HEK293 (cell line): Measurements from ENCODE around the gene TMA16.

Source experiments
- CTCF ChIA-PET: fragments of 350-600 bp; formaldehyde crosslinking; extraction: SDS; loops from one replicate; lab custom pipeline; 2021; ENCODE audit warnings: antibody characterized with exemption; lab: Yijun Ruan, JAX
- POLR2A ChIA-PET: fragments of 300-600 bp; formaldehyde crosslinking; extraction: SDS; loops from one replicate; lab custom pipeline; 2020; ENCODE audit warnings: antibody characterized with exemption, inconsistent platforms; lab: Yijun Ruan, JAX
- H3K27ac ChIP-seq: fragments of 200-500 bp; sonication (Bioruptor generic); 2 replicates; pipeline ENCODE4 v1.5.1; 2014; ENCODE audit warnings: low read depth, low read length, control low read depth, inconsistent platforms; ENCODE audit errors: extremely low read depth
- H3K36me3 ChIP-seq, 2 experiments: fragments of 200-500 bp in 1 of 2; sonication (Bioruptor generic) in 1 of 2; 1 replicate in 1 of 2; 2 replicates in 1 of 2; pipeline ENCODE4 v1.5.1; 2014 to 2017; ENCODE audit warnings: inconsistent platforms in 2 of 2, low read length in 2 of 2; ENCODE audit not compliant: control insufficient read depth in 2 of 2, insufficient read depth in 1 of 2
- H3K4me1 ChIP-seq: fragments of 200-500 bp; sonication (Bioruptor generic); 2 replicates; pipeline ENCODE4 v1.5.1; 2014; ENCODE audit warnings: mild to moderate bottlenecking, low read length, inconsistent platforms; ENCODE audit not compliant: control insufficient read depth, insufficient read depth
- H3K4me3 ChIP-seq: 2 replicates; pipeline ENCODE4 v1.5.1; 2011; ENCODE audit warnings: low read depth, mild to moderate bottlenecking, control low read depth, low read length, moderate library complexity
- H3K9me3 ChIP-seq: fragments of 200-500 bp; sonication (Bioruptor generic); 2 replicates; pipeline ENCODE4 v1.5.1; 2014; ENCODE audit warnings: low read depth, low read length, inconsistent platforms; ENCODE audit not compliant: control insufficient read depth, insufficient read depth
- REPIN1 ChIP-seq: fragments of 450-650 bp; formaldehyde crosslinking; IDR thresholded peaks from 2 replicates; pipeline ENCODE4 v1.5.1; 2017; ENCODE audit warnings: missing biosample characterization, missing genetic modification characterization, low read depth
- SP2 ChIP-seq: fragments of 450-650 bp; formaldehyde crosslinking; IDR thresholded peaks from 2 replicates; pipeline ENCODE4 v1.5.1; 2016; ENCODE audit warnings: missing biosample characterization, missing genetic modification characterization
- YY1 ChIP-seq: fragments of 450-650 bp; formaldehyde crosslinking; IDR thresholded peaks from 2 replicates; pipeline ENCODE4 v1.5.1; 2018; ENCODE audit warnings: missing biosample characterization, missing genetic modification characterization
- ZBTB20 ChIP-seq: fragments of 450-650 bp; formaldehyde crosslinking; IDR thresholded peaks from 2 replicates; pipeline ENCODE4 v1.5.1; 2016; ENCODE audit warnings: missing biosample characterization, missing genetic modification characterization
- ZFHX2 ChIP-seq: fragments of 450-650 bp; formaldehyde crosslinking; conservative IDR thresholded peaks from 2 replicates; pipeline ENCODE4 v1.5.1; 2016; ENCODE audit warnings: missing biosample characterization, missing genetic modification characterization
- ZFP3 ChIP-seq: fragments of 450-650 bp; formaldehyde crosslinking; IDR thresholded peaks from 2 replicates; pipeline ENCODE4 v1.5.1; 2016; ENCODE audit warnings: low read depth, missing biosample characterization, missing genetic modification characterization
- ZFP69B ChIP-seq: fragments of 450-650 bp; formaldehyde crosslinking; IDR thresholded peaks from 2 replicates; pipeline ENCODE4 v1.5.1; 2016; ENCODE audit warnings: missing biosample characterization, missing genetic modification characterization
- ZNF10 ChIP-seq: fragments of 450-650 bp; formaldehyde crosslinking; IDR thresholded peaks from 2 replicates; pipeline ENCODE4 v1.5.1; 2017; ENCODE audit warnings: missing biosample characterization, missing genetic modification characterization
- ZNF133 ChIP-seq: fragments of 450-650 bp; formaldehyde crosslinking; IDR thresholded peaks from 2 replicates; pipeline ENCODE4 v1.5.1; 2016; ENCODE audit warnings: missing biosample characterization, missing genetic modification characterization
- ZNF155 ChIP-seq: fragments of 450-650 bp; formaldehyde crosslinking; IDR thresholded peaks from 2 replicates; pipeline ENCODE4 v1.5.1; 2016; ENCODE audit warnings: missing biosample characterization, missing genetic modification characterization
- ZNF184 ChIP-seq: fragments of 450-650 bp; IDR thresholded peaks from 2 replicates; pipeline ENCODE4 v1.5.1; 2018; ENCODE audit warnings: missing biosample characterization, mild to moderate bottlenecking, missing genetic modification characterization
- ZNF221 ChIP-seq: fragments of 450-650 bp; formaldehyde crosslinking; IDR thresholded peaks from 2 replicates; pipeline ENCODE4 v1.5.1; 2017; ENCODE audit warnings: missing biosample characterization, missing genetic modification characterization, borderline replicate concordance
- ZNF248 ChIP-seq: fragments of 450-650 bp; formaldehyde crosslinking; IDR thresholded peaks from 2 replicates; pipeline ENCODE4 v1.5.1; 2017; ENCODE audit warnings: missing biosample characterization, missing genetic modification characterization
- ZNF274 ChIP-seq, 2 experiments: fragments of 200-500 bp in 1 of 2; fragments of 450-650 bp in 1 of 2; sonication (Bioruptor generic) in 1 of 2; formaldehyde crosslinking in 1 of 2; IDR thresholded peaks; 2 replicates each; pipeline versions ENCODE4 v1.5.1 to v1.6.1; 2014 to 2016; ENCODE audit warnings: borderline replicate concordance in 1 of 2, inconsistent platforms in 1 of 2, low read length in 1 of 2, missing biosample characterization in 1 of 2, missing genetic modification characterization in 1 of 2
- ZNF433 ChIP-seq: fragments of 450-650 bp; formaldehyde crosslinking; IDR thresholded peaks from 2 replicates; pipeline ENCODE4 v1.5.1; 2016; ENCODE audit warnings: missing biosample characterization, missing genetic modification characterization, low read depth
- ZNF529 ChIP-seq: fragments of 450-650 bp; formaldehyde crosslinking; IDR thresholded peaks from 2 replicates; pipeline ENCODE4 v1.5.1; 2017; ENCODE audit warnings: missing genetic modification characterization, missing biosample characterization; ENCODE audit not compliant: insufficient replicate concordance
- ZNF555 ChIP-seq: fragments of 450-650 bp; formaldehyde crosslinking; conservative IDR thresholded peaks from 2 replicates; pipeline ENCODE4 v1.5.1; 2017; ENCODE audit warnings: missing biosample characterization, mild to moderate bottlenecking, missing genetic modification characterization, inconsistent platforms
- ZNF600 ChIP-seq: fragments of 450-650 bp; formaldehyde crosslinking; IDR thresholded peaks from 2 replicates; pipeline ENCODE4 v1.5.1; 2016; ENCODE audit warnings: missing biosample characterization, missing genetic modification characterization
- ZNF624 ChIP-seq: fragments of 450-650 bp; formaldehyde crosslinking; IDR thresholded peaks from 2 replicates; pipeline ENCODE4 v1.5.1; 2017; ENCODE audit warnings: missing biosample characterization, missing genetic modification characterization
- ZNF654 ChIP-seq: fragments of 450-650 bp; formaldehyde crosslinking; IDR thresholded peaks from 2 replicates; pipeline ENCODE4 v1.5.1; 2016; ENCODE audit warnings: low read depth, missing biosample characterization, missing genetic modification characterization
- ZNF670 ChIP-seq: fragments of 450-650 bp; formaldehyde crosslinking; IDR thresholded peaks from 2 replicates; pipeline ENCODE4 v1.5.1; 2016; ENCODE audit warnings: missing biosample characterization, missing genetic modification characterization, low read depth
- TF ChIP-seq, protein P1 (sequence below): fragments of 450-650 bp; formaldehyde crosslinking; IDR thresholded peaks from 2 replicates; pipeline ENCODE4; 2016; ENCODE audit warnings: missing biosample characterization, missing genetic modification characterization
- TF ChIP-seq, protein P2 (sequence below): fragments of 450-650 bp; formaldehyde crosslinking; IDR thresholded peaks from 2 replicates; pipeline ENCODE4 v1.5.1; 2017; ENCODE audit warnings: missing biosample characterization, missing genetic modification characterization

Gene TMA16

DNA sequence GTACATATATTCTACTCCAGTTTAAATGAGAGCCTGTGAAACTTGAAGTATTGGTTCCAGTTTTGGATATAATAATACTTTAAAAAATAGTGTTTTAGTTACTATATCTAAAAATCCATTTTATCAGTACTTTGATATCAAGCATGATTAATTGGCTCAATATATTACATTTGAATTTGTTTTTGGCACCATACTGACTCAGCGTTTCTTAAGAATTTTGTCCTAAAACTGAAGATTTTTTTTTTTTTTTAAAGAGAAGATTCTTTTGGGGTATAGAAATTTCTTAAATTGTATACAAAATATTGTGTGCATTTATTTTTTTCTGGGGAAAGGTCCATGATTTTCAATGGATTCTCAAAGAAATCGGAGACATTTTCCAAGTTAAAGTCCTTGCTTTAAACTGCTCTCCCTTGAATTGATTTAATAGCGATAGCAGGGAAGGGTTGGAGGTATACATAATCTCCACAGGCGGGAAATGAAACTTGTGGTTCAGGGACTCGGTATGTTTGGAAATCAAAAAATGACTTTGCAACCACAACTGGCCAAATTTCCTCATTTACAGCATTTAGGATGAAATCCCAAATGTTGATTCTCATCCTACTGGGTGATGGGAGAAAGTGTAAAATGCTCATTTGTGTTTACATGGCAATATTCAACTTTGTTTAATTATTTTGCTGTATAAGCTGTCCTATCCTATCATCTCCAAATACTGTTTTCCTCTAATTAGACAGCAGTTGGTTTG lies 62.3 kb downstream of the TMA16 start:
- Histone ChIP-seq H3K4me3 (no peak overlapping the region), H3K36me3 (no peaks in the 10 kb centered on the region), H3K9me3 (no peaks in the 10 kb centered on the region), H3K27ac (no peak overlapping the region), H3K4me1 (no peaks in the 10 kb centered on the region)
- CTCF ChIA-PET, result interaction anchor here (0.8 to 2.2 kb wide), 5 partner anchors 104 to 1191 kb away, joined by 3 to 7 read pairs (median 3); no protein-coding TSS in a partner anchor
- no peak for TF ChIP-seq ZNF10 (tag by site-specific recombination)
- TF ChIP-seq ZBTB20 (tag by site-specific recombination), result no peak
- TF ChIP-seq ZNF670 (tag by site-specific recombination), result no peak
- TF ChIP-seq ZFHX2 (tag by site-specific recombination), result no peak
- no peak for TF ChIP-seq SP2
- TF ChIP-seq ZNF600, result no peak
- TF ChIP-seq ZNF155 (tag by site-specific recombination), result no peak
- TF ChIP-seq ZNF221 (tag by site-specific recombination), result no peak
- no peak for TF ChIP-seq ZNF529 (tag by site-specific recombination)
- POLR2A ChIA-PET, result no interaction called here

DNA sequence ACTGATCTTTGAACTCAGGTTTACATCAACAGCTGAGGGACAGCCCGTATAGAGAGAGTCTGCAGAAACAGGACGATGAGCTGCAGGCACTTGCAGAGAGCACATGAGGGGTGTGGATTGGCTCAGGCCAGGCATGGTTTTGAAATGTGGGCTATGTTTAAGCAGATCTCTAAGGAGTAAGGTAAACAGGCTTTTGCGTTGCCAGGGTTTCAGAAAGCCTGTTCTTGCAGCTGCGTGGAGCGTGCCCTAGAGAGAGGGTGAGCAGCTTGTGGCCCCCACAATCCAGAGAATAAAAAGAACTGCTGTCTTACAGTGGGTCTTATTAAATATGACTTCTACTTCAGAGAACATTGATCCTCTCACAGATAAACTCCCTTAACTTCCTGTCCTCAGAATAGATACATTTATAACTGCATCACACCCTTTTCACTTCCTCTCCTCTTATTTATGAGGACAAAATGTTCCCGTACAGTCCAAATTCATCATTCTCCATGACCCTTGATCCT lies 64.1 kb downstream of the TMA16 start:
- no peaks in the 10 kb centered on the region for H3K36me3 ChIP-seq
- H3K4me3 ChIP-seq, result no peak overlapping the region
- H3K9me3 ChIP-seq, result no peaks in the 10 kb centered on the region
- H3K4me1 ChIP-seq, result no peaks in the 10 kb centered on the region
- TF ChIP-seq ZNF654 (tag by site-specific recombination) (no peak), REPIN1 (tag by site-specific recombination) (no peak), ZNF529 (tag by site-specific recombination) (no peak), ZNF184 (tag by site-specific recombination) (no peak), ZFP3 (tag by site-specific recombination) (no peak), ZFP69B (tag by site-specific recombination) (no peak), ZNF274 (IDR thresholded peaks at IDR 0.05; ENCODE audit: low read length) (no peak), ZNF274 (tag by site-specific recombination; IDR thresholded peaks at IDR 0.05; ENCODE audit: borderline replicate concordance) (no peak), YY1 (tag by site-specific recombination) (no peak), ZNF248 (no peak), ZNF433 (tag by site-specific recombination) (no peak), ZNF555 (tag by site-specific recombination) (no peak), ZNF624 (tag by site-specific recombination) (no peak), ZFHX2 (tag by site-specific recombination) (no peak), ZNF133 (tag by site-specific recombination) (no peak)
- TF ChIP-seq, protein P1, sequence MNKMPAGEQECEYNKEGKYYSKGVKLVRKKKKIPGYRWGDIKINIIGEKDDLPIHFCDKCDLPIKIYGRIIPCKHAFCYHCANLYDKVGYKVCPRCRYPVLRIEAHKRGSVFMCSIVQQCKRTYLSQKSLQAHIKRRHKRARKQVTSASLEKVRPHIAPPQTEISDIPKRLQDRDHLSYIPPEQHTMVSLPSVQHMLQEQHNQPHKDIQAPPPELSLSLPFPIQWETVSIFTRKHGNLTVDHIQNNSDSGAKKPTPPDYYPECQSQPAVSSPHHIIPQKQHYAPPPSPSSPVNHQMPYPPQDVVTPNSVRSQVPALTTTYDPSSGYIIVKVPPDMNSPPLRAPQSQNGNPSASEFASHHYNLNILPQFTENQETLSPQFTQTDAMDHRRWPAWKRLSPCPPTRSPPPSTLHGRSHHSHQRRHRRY, result no peak
- TF ChIP-seq, protein P2, sequence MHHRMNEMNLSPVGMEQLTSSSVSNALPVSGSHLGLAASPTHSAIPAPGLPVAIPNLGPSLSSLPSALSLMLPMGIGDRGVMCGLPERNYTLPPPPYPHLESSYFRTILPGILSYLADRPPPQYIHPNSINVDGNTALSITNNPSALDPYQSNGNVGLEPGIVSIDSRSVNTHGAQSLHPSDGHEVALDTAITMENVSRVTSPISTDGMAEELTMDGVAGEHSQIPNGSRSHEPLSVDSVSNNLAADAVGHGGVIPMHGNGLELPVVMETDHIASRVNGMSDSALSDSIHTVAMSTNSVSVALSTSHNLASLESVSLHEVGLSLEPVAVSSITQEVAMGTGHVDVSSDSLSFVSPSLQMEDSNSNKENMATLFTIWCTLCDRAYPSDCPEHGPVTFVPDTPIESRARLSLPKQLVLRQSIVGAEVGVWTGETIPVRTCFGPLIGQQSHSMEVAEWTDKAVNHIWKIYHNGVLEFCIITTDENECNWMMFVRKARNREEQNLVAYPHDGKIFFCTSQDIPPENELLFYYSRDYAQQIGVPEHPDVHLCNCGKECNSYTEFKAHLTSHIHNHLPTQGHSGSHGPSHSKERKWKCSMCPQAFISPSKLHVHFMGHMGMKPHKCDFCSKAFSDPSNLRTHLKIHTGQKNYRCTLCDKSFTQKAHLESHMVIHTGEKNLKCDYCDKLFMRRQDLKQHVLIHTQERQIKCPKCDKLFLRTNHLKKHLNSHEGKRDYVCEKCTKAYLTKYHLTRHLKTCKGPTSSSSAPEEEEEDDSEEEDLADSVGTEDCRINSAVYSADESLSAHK, result no peak
- TF ChIP-seq, all 188 proteins: peak for 0
- H3K27ac ChIP-seq, result no peak overlapping the region
- CTCF ChIA-PET, result interaction anchor here (0.5 kb wide), 1 partner anchor 1316 kb away, joined by 3 read pairs; no protein-coding TSS in a partner anchor
- POLR2A ChIA-PET, result no interaction called here
